AG04450 (cell line): ENCODE data around the gene HSD17B3. TPM values are rescaled to one million over a fixed set of nuclear protein-coding genes. Genes with fewer than 3 reads are reported as not detected.
"Not testable (repeated sequence)": the region's sequence is repeated elsewhere in the genome, so short reads cannot be mapped to it uniquely, and the experiment has no call there.

Experiments used
- CTCF ChIA-PET: fragments of 300-600, 350-600 bp; formaldehyde crosslinking; extraction: SDS; loops from one replicate; lab custom pipeline; 2022; ENCODE audit warnings: antibody characterized with exemption, inconsistent platforms; lab: Charles Lee
- POLR2A ChIA-PET: fragments of 350-600 bp; formaldehyde crosslinking; extraction: SDS; loops from one replicate; lab custom pipeline; 2021; ENCODE audit warnings: antibody characterized with exemption, inconsistent platforms; lab: Yijun Ruan, JAX
- DNase-seq: peaks from one replicate; pipeline ENCODE4 v3.0.0-alpha.2; 2011; ENCODE audit warnings: low read depth, low spot score
- H3K27ac ChIP-seq: one replicate; pipeline ENCODE4 v1.5.1; 2012; ENCODE audit warnings: low read depth, low read length, control low read depth
- H3K27me3 ChIP-seq: one replicate; pipeline ENCODE4 v1.6.0; 2012; ENCODE audit warnings: low read length; ENCODE audit not compliant: control insufficient read depth, insufficient read depth
- H3K4me3 ChIP-seq: 2 replicates; pipeline ENCODE4 v1.5.1; 2011; ENCODE audit warnings: mild to moderate bottlenecking, low read depth, low read length, control low read depth
- H3K9me3 ChIP-seq: 2 replicates; pipeline ENCODE4 v1.5.1; 2012; ENCODE audit warnings: low read length; ENCODE audit not compliant: control insufficient read depth, insufficient read depth
- polyA plus RNA-seq: library from polyadenylated mRNA; depleted of rRNA; stranded (reverse); fragments of >200 nt; gene quantifications from 2 replicates; pipeline ENCODE4 v1.2.3, GENCODE V29; 2011
- TF ChIP-seq, protein P1 (sequence below): IDR thresholded peaks from 2 replicates; pipeline ENCODE4 v1.5.1; 2011; ENCODE audit warnings: low read depth, low read length, control low read depth, inconsistent platforms

HSD17B3 gene
- polyA plus RNA-seq, 1 experiment = 0.12 TPM

DNA sequence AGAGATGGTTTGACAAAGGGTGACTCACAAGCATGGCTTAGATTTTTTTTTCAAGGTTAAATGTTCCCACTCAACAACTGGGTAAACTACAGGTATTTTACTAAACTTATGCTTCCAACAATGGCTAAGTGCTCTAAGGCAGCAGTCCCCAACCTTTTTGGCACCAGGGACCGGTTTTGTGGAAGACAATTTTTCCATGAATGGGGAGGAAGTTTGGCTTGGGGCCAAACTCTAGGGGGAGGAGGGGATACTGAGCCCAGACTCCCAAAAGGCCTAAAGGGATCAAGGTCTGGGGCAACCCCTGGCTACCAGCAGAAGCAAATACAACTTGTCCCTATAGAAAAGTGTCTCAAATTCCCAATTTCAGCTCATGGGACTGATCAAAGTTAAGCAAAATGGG lies 32.0 kb upstream of the HSD17B3 start:
- ChIA-PET CTCF (interaction anchor here (0.7 to 1.3 kb wide), 3 partner anchors 9 to 332 kb away, joined by 3 to 4 read pairs (median 3); no protein-coding TSS in a partner anchor), POLR2A (no interaction called here)
- no peak overlapping the region for H3K4me3 ChIP-seq
- H3K27ac ChIP-seq = no peak overlapping the region
- TF ChIP-seq, protein P1, sequence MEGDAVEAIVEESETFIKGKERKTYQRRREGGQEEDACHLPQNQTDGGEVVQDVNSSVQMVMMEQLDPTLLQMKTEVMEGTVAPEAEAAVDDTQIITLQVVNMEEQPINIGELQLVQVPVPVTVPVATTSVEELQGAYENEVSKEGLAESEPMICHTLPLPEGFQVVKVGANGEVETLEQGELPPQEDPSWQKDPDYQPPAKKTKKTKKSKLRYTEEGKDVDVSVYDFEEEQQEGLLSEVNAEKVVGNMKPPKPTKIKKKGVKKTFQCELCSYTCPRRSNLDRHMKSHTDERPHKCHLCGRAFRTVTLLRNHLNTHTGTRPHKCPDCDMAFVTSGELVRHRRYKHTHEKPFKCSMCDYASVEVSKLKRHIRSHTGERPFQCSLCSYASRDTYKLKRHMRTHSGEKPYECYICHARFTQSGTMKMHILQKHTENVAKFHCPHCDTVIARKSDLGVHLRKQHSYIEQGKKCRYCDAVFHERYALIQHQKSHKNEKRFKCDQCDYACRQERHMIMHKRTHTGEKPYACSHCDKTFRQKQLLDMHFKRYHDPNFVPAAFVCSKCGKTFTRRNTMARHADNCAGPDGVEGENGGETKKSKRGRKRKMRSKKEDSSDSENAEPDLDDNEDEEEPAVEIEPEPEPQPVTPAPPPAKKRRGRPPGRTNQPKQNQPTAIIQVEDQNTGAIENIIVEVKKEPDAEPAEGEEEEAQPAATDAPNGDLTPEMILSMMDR = no peak
- DNase-seq = no peak
- H3K27me3 ChIP-seq = no peaks in the 10 kb centered on the region
- H3K9me3 ChIP-seq = no peaks in the 10 kb centered on the region

DNA sequence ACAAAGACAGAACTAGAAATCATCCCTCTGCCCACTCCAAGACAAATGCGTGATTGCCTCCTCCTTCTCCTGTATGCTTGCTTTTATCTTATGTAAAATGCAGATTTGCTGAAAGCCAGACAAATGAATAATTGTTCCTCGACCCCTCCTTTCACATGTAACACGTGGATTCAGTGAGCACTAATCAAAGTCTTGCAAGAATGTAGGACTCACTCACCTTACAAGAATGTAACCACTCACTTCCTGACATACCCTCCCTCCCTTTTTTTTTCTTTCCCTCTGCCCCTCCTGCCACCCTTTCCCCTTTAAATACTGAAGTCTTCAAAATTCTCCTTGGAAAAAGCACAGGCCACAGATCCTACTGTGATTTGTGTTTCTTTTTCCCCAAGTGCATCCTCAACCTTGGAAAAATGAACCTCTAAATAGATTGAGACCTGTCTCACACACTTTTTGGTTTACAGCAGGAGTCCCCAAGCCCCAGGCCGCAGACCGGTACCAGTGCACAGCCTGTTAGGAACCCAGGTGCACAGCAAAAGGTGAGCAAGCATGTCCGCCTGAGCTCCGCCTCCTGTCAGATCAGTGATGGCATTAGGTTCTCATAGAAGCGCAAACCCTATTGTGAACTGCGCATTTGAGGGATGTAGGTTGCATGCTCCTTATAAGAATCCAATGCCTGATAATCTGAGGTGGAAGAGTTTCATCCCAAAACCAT lies 29.4 kb upstream of the HSD17B3 start:
- H3K27me3 ChIP-seq = no peaks in the 10 kb centered on the region
- no peaks in the 10 kb centered on the region for H3K9me3 ChIP-seq
- H3K4me3 ChIP-seq = no peak overlapping the region
- CTCF ChIA-PET = interaction anchor here (1.4 kb wide), 1 partner anchor 14 kb away, joined by 4 read pairs; no protein-coding TSS in a partner anchor
- TF ChIP-seq, protein P1 = no peak
- POLR2A ChIA-PET = no interaction called here
- no peak overlapping the region for H3K27ac ChIP-seq
- DNase-seq = no peak

DNA sequence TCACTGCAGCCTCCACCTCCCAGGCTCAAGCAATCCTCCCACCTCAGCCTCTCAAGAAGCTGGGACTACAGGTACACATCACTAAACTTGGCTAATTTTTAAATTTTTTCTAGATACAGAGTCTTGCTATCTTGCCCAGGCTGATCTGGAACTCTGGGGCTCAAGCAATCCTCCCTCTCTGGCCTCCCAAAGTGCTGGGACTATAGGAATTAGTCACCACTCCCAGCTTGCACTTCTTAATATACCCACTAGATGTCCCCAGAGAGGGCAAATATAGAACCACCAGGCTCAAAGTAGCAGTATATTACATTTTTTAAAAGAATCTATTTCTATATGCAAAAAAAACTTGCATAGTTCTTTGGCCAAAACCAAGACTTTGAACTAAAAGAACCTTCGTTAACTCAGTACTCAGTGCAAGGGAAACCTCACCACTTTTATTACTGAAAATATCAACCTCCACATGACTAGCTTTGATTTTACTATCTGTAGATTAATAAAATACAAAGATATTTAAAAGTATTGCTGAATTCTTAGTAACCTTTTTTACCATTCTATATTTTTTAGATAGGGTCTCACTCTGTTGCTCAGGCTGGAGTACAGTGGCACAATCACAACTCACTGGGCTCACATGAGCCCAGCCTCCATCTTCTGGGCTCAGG lies 25.8 kb upstream of the HSD17B3 start:
- Histone ChIP-seq H3K27ac (no peak overlapping the region), H3K4me3 (no peak overlapping the region), H3K9me3 (no peaks in the 10 kb centered on the region), H3K27me3 (no peaks in the 10 kb centered on the region)
- POLR2A ChIA-PET = interaction anchor here (0.6 kb wide), 2 partner anchors 56 to 96 kb away, joined by 3 to 5 read pairs; no protein-coding TSS in a partner anchor
- CTCF ChIA-PET = interaction anchor here (0.6 to 3.5 kb wide), 18 partner anchors 10 to 339 kb away, joined by 3 to 67 read pairs (median 4); no protein-coding TSS in a partner anchor
- TF ChIP-seq, protein P1 = peak; percentile 83
- peak; percentile 33 for DNase-seq

DNA sequence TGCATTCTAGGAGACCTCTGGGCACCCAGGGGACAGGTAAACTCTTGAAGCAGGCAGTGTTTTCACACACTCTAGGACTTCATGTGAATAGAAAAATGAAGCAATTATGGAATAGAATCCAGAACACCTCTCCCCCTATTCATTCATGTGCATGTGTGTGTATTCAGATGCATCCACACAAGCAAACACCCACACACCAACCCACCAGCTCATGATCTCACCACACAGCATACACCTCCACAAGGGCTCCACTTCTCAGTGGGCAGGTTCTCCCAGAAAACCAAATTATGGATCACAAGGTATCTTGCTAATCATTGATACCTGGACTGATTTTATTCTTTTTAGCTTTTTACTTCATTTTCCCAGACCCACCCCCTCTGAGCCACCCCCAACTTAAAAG lies 21.2 kb upstream of the HSD17B3 start:
- ChIA-PET POLR2A (no interaction called here), CTCF (no interaction called here)
- TF ChIP-seq, protein P1 = no peak
- H3K27ac ChIP-seq = no peak overlapping the region
- DNase-seq = no peak
- H3K9me3 ChIP-seq = no peaks in the 10 kb centered on the region
- H3K27me3 ChIP-seq = no peaks in the 10 kb centered on the region
- H3K4me3 ChIP-seq = no peak overlapping the region

DNA sequence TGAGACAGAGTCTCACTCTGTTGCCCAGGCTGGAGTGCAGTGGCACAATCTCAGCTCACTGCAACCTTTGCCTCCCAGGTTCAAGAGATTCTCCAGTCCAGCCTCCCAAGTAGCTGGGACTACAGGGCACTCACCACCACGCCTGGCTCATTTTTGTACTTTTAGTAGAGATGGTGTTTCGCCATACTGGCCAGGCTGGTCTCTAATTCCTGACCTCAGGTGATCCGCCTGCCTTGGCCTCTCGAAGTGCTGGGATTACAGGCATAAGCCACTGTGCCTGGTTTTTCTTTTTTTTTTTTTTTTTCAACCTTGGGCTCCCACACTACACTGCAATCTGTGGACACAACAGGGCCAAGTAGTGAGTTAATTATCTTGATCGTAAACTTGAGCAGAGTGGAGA lies 20.8 kb upstream of the HSD17B3 start:
- POLR2A ChIA-PET, CTCF ChIA-PET, H3K9me3 ChIP-seq, H3K4me3 ChIP-seq, DNase-seq, H3K27ac ChIP-seq, H3K27me3 ChIP-seq: not testable (repeated sequence)

DNA sequence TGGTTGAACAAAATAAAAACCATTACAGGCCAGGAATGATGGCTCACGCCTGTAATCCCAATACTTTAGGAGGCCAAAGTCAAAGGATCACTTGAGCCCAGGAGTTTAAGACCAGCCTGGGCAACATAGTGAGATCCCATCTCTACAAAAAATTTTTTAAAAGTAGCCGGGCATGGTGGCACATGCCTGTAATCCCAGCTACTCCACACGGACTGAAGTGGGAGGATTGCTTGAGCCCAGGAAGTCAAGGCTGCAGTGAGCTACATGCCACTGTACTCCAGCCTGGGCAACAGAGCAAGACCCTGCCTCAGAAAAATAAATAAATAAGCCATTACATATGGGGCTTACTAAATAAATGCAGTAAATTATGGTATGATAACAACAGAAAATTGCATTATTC lies 20.2 kb upstream of the HSD17B3 start:
- H3K27me3 ChIP-seq, H3K9me3 ChIP-seq, POLR2A ChIA-PET, H3K4me3 ChIP-seq, CTCF ChIA-PET, H3K27ac ChIP-seq, DNase-seq: not testable (repeated sequence)
